Measurements from ENCODE around the gene LCN6.
"Not testable (repeated sequence)": the region's sequence is repeated elsewhere in the genome, so short reads cannot be mapped to it uniquely, and the experiment has no call there.

LCN6 gene

GRCh38 chr9:136784249-136784996, 36.1 kb upstream of the LCN6 start:
- no peak for DNase-seq (ENCODE audit: low read depth)

- no peak for DNase-seq (ENCODE audit: low read depth)
Measured at GRCh38 chr9:136782452-136782851, 34.1 kb upstream of the LCN6 start.

GRCh38 chr9:136779808-136780207, 31.5 kb upstream of the LCN6 start:
- no peak for DNase-seq (ENCODE audit: low read depth)

GRCh38 chr9:136777359-136777758, 29.0 kb upstream of the LCN6 start:
- no peak for DNase-seq (ENCODE audit: low read depth)

- no peak for DNase-seq (ENCODE audit: low read depth)
Measured at GRCh38 chr9:136776947-136777346, 28.6 kb upstream of the LCN6 start.

GRCh38 chr9:136775191-136775590, 26.9 kb upstream of the LCN6 start:
- no peak for DNase-seq (ENCODE audit: low read depth)

GRCh38 chr9:136774416-136775045, 26.2 kb upstream of the LCN6 start:
- DNase-seq (ENCODE audit: low read depth), result no peak

- DNase-seq (ENCODE audit: low read depth), result no peak
Measured at GRCh38 chr9:136773386-136774044, 25.2 kb upstream of the LCN6 start.

GRCh38 chr9:136771907-136772415, 23.6 kb upstream of the LCN6 start:
- DNase-seq (ENCODE audit: low read depth), result no peak

- DNase-seq (ENCODE audit: low read depth), result no peak
Measured at GRCh38 chr9:136769710-136770191, 21.4 kb upstream of the LCN6 start.

- DNase-seq (ENCODE audit: low read depth), result not testable (repeated sequence)
Measured at GRCh38 chr9:136766410-136767120, 18.2 kb upstream of the LCN6 start.

GRCh38 chr9:136765745-136766409, 17.6 kb upstream of the LCN6 start:
- DNase-seq (ENCODE audit: low read depth), result not testable (repeated sequence)

- DNase-seq (ENCODE audit: low read depth), result no peak
Measured at GRCh38 chr9:136765041-136765440, 16.7 kb upstream of the LCN6 start.

GRCh38 chr9:136764301-136764891, 16.1 kb upstream of the LCN6 start, which contains the start of gene LCN15:
Gene LCN15, minus strand, starts transcription at chr9:136764518. Its CDS starts 30 bp downstream, at chr9:136764488.
- no peak for DNase-seq (ENCODE audit: low read depth)

- no peak for DNase-seq (ENCODE audit: low read depth)
Measured at GRCh38 chr9:136763649-136764035, 15.3 kb upstream of the LCN6 start.

GRCh38 chr9:136762915-136763648, 14.8 kb upstream of the LCN6 start:
- DNase-seq (ENCODE audit: low read depth), result no peak

GRCh38 chr9:136762221-136762691, 13.9 kb upstream of the LCN6 start:
- DNase-seq (ENCODE audit: low read depth), result no peak

GRCh38 chr9:136761545-136761981, 13.2 kb upstream of the LCN6 start:
- DNase-seq (ENCODE audit: low read depth), result no peak

GRCh38 chr9:136760834-136761544, 12.7 kb upstream of the LCN6 start:
- DNase-seq (ENCODE audit: low read depth), result peak; percentile 12

- DNase-seq (ENCODE audit: low read depth), result no peak
Measured at GRCh38 chr9:136760424-136760823, 12.1 kb upstream of the LCN6 start.

Data from GM04503 (cell line).